HT1080 (cell line): Measurements from ENCODE around the gene WDR35. TPM values are rescaled to one million over a fixed set of nuclear protein-coding genes. Genes with fewer than 3 reads are reported as not detected.

Experiments
- DNase-seq: peaks from one replicate; pipeline ENCODE4 v3.0.0-alpha.2; 2015; ENCODE audit warnings: low read depth
- total RNA-seq: library from RNA; depleted of rRNA; stranded (reverse); fragments of >200 nt; shearing (Covaris generic); gene quantifications from 2 replicates; pipeline ENCODE4 v1.2.3, GENCODE V29; 2014

The WDR35 gene
- total RNA-seq, 1 experiment from 2014 or later, result 7.6 TPM

DNA sequence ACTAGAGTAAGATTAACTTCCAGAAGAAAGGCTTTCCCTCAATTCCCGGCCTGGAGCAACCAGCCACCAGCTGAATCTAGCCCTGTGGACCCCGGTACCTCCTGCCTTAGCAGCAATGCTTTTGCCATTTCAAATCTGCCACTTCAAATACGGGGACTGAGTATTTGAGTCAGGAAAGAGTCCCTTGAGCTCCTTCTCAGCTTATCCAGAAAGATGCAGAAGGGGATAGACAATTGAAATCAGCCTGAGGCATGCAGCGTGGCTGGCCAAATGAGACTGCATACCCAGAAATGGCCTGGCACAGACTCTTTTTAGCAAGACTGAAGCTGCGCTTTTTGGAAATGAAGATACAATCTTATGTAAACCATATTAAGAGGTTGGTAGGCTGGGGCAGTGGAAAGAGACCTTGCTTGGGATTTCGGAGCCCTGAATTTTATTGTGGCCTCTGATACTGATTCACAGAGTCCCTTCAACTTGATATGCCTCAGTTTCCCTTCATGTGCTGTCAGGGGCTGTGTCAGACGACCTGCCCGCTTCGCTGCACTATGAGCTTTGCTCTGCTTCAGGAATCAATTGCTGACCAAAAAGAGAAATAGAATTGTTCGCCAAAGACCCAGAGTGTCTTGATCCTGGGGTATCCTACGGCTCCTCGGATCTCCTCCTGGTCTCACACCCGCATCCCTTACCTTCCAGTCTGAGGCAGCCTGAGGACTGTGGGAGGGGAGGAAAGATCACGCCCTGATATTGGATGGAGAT is 21.5 kb upstream of the WDR35 start:
- DNase-seq, result no peak

DNA sequence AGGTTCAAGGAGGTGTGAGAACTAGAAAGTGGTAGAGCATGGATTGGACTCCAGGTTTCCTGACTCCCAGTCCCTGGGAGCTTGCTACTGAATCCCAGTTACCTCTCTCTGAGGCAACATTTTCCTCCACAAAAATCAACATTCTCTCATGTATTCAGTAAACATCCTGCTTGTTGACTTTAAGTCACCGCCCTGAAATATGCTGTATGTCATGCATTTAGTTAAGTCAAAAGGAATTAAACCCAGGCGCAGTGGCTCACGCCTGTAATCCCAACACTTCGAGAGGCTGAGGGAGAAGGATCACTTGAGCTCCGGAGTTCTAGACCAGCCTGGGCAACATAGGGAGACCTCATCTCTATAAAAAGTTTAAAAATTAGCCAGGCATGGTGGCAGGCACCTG is 18.8 kb upstream of the WDR35 start:
- no peak for DNase-seq

DNA sequence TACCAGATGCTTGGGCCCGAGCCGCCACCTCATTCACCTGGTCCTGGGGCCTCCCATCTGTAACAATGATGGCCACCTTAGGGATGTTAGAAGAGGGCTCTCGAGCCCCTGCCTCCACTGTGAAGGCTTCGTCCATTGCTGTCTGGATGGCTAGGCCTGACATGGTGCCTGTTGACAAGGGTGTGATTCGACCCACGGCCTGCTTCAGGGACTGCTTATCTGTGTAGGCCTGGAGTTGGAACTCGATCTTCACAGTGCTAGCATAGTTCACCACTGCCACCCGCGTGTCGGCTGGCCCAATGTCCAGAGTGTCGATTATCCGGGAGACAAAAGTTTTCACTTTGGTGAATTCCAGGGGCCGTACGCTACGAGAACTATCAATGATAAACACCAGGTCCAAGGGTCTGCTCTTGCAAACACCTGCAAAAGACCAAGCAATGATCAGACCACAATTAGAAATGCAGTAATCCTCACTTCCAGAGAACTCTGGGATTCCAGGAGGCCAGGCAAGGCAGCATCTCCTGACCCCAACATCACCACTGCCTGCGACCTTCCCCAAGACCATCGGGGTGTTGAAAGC is 16.1 kb upstream of the WDR35 start:
- DNase-seq, result no peak

DNA sequence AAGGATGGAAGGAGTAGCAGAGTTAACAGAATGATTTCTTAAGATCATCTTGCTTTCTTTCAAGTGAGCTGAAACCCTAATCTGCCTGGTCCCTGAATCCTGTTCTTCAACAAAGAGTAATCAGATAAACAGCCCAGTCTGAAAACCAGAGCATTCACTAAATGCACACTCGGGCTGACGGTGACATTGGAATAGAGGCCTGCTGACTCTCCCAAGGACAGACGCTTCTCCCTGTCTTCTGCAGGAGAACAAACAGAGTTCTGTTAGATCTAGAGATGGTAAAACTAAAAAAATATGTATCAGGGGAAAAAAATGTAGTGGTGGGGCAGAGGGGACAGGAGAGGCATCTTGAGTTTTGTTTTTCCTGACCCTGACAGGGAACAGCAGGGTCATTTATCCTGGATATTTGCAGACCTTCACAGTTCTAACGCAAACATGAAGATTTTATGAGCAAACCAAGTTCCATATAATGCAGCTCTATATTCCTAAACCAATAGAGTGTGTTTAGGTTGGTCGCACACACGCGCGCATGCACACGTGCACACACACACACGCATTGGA is 15.2 kb upstream of the WDR35 start:
- DNase-seq, result no peak

DNA sequence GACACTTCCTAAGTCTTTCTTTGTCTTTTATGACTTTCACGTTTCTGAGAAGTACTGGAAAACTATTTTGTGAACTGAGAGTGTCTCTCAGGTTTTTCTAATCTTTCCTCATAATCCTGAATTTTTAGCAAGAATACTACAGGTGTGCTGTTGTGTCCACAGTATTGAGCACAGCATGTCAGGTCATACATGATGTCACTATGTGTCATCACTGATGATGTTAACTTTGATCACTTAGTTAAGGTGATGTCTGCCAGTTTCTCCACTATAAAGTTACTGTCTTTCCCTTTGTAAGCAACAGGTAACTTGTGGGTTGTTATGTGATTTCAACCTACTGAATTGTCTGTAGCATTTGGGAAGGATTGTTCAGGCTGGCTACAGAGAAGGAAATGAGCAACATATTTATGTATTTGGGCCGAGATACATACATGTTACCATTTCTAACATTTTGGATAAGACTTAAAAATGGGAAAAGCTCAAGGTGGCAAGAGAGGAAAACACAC is 11.5 kb upstream of the WDR35 start:
- no peak for DNase-seq

DNA sequence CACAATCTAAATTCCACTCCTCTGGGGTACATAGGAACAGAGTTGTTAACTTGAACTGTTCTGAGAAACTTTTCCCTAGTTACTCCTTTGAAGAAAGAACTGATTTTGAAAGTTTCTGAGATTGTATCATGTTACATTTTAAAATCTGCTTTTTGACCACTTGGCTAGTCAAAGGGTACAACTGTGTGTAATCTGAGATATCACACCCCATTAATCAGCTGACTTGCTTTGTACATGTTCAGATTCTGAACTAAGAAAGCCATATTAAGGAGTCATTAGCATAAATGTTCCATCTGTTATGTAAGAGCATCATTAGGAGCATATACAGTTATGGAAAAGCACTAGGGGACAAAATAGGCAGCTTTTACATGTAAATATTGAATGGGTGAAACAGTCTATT is 3.8 kb upstream of the WDR35 start:
- DNase-seq, result no peak

DNA sequence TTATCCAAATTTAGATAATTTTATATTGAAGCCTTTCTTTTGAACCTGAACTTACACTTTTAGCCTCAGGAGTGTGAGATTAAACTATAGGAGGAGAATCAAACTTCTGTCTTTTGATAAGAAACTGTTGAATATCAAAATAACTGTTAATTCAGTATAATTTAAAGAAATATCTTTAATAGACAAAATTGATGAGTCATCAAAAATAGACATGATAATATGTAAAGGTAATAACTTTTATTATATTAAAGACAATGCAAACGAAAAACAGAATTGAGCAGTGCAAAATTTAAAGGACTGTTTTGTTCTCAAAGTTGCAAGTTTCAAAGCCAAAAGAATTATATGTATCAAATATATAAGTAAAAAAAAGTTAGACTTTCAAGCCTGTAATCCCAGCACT is 2.0 kb upstream of the WDR35 start:
- no peak for DNase-seq

DNA sequence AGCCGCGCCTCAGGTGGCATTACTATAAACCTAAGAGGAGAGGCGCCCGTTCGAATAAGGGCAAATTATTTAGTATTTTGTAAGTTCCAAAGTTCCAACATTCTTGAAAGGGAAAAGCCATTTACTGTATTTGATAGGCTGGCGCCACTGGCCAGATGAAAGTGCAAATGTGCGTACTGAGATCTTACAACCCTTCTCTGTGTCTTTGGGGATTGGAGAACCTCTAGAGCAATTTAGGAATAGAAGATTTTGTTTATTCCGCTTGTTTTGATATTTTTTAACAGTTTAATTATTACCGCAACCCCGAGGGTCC is 467 bp upstream of the WDR35 start:
- DNase-seq, result no peak

DNA sequence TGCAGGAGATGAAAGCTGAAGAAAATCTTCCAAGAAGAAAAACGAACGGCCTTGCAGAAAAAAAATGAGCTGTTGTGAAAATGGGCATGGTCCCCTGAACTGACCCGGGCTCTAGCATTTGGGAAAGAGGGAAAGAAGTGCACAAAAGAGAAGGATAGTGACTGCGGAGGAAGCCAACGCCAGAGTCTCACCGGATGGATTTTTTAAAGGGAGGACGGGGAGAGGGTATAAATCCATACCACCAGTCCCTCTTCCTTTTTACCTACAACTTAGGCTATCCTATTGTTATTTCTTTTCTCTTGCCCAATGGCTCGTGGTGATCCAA is 601 bp downstream of the WDR35 start:
- DNase-seq, result no peak

DNA sequence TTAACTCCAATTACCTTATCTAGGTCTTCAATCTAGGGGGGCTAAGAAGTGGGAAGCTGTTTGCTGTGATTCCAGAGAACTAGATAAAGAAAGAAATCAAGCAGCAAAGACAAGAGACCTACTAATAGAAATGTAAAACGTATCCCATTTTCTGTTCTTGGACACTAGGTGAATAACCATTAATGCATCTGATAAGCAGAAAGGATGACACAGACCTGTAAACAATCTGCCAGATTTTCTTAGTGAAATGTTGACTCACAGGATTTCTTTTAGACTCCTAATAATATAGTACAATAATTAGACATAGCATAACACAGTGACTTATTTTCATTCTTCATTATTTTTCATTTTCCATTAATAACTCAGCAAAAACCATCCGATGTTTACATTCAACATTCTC is 1.3 kb downstream of the WDR35 start:
- DNase-seq, result no peak

DNA sequence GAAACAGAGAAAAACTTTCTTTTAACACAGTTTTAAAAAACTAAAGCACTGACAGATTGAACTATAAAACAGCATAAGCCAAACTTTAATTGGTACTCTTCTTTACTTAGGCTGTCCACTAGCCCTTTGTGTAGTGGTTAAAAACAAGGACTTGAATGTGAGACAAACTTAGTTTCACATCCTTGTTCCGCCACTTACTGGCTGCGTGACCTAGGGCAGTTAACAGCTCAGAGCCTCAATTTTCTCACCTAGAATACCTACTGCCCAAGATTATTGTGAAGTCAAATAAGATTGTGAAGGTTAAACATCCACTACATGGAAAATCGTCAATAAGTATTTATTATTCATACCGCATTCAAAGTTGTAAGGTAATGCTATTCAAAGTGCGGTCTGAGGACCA is 2.0 kb downstream of the WDR35 start:
- no peak for DNase-seq

DNA sequence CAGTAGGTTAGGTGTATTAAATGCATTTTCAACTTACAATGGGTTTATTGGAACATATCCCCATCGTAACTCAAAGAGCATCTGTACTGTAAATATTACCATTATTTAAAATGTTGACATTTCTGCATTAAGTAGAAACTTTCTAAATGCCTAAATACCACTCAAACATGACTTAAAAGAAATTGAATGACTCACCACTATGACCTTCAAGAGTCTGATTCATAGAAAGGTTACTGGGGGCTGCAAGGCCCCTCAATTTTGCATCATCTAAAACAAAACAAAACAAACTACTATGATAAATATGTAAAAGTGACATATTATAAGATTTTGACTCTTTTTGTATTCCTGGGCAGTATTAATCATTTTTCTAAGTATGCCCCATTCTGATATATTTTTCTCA is 7.6 kb downstream of the WDR35 start:
- no peak for DNase-seq

DNA sequence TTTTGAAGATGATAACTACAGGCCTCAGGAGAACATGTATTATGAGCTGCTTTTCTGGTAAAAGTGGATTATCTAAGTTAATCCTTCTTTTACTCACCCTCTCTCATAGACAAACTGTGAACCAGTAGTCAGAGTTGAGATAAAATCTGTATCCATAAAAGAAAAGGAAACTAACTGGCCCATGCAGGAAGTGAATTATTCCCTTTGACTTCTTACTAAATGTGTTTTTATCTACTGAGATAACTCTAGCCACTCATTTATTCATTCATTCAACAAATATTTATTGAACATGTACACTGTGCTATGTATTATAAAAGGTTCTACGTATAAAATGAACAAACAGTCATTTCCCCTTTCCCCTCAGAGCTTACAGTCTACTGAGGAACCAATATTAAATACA is 10.0 kb downstream of the WDR35 start:
- no peak for DNase-seq

DNA sequence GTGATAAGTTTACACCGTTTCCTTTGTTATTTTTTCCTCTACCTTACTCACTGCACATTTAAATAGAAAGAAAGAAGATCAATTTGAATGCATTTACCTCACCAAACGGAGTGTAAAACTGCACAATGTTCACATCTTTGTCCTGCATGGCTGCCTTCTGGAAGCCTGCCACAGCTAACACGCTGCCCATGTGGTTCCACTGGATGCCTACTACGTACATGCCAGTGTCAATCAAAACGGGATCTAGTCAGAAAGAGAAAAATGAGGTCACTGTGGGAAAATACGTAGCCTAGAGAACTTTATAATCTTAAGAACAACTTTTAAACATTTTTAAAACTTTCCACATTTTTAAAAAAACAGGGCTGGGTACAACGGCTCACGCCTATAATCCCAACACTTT is 16.4 kb downstream of the WDR35 start:
- no peak for DNase-seq

DNA sequence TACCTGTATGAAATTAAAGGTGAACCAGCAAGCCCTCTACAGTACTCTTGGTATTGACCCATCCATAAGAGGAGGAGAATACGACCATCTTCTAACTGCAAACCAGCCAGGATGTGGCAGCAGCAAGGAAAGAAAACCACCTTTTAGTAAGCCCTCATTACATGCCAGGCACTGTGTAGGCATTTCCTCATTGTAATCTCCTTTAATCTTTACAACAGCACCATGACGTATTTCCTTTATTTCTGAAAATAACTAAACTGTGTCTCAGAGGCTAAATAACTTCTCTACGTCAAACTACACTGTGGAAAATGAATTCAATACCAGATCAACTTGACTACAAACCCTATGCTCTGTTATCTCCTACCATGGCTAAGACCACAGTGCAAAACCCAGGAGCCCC is 18.2 kb downstream of the WDR35 start:
- DNase-seq, result no peak

DNA sequence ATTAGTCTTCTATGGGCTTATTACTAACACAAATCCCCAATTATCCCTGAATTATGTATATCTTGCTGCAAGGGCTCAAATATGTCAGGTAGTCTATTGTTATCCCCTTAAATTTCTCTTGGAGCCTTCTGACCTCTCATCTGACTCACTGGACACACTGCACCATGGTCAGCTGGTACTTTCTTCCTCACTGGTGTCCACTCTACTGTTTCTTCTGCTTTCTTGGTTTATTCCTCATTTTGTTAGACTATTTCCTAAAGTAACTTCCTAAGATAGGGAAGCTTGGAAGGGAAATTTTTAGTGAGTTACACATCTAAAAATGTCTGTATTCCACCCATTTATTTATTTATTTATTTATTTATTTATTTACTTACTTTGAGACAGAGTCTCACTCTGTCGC is 26.5 kb downstream of the WDR35 start:
- DNase-seq, result no peak

DNA sequence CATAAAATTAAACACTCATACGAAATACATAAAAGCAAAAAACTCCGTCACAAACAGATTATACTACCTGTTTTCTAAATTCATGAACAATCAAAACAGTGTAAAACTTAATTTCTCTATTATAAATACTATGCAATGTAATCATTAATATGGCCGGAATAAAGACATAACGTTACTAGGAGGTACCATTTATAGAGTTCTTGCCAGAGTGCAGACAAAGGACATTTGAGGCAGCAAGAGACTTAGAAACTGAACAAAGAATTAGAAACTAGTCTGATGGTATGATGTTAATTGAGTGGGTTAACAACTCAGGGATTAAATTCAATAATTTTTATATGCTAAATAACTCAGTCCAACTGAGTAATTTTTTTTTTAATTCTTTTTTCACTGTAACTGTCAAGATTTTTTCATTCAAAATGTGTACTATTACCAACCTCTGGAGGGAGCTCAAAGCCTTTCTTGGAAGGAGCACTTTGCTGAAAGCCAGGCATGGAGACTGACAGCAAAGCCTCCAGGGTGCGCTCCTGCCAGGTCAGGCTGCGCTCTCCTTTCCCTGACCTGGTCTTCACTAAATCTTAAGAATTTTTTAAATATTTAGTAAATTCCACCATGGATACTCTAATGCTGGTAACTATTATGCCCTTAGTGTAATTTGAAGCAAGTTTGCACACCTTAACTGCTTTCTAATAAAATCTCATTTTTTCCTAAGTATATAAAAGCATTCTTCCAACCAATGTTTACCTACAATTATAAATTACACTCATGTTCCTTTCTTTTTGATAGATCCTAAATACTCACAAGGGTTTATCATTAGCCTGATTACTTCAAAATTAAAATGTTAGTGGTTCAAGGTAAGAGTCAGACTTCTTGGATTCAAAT is 34.1 kb downstream of the WDR35 start:
- peak; percentile 41 for DNase-seq

DNA sequence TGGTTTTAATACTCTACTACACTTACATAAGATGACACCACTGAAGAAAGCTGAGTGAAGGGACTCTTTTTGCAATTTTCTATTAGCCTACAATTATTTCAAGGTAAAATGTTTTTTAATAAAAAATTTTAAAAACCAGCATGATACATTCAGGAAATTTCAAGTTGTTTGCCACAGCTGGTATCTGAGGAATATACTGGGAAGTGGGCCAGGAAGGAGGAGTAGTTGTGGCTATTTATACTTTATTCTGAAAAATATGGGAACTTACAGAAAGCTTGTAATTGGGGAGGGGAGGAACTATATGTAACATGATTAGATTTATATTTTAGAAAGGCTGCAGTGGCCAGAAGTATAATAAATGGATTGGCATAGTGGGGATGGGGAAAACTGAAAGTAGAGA is 40.8 kb downstream of the WDR35 start:
- DNase-seq, result no peak

DNA sequence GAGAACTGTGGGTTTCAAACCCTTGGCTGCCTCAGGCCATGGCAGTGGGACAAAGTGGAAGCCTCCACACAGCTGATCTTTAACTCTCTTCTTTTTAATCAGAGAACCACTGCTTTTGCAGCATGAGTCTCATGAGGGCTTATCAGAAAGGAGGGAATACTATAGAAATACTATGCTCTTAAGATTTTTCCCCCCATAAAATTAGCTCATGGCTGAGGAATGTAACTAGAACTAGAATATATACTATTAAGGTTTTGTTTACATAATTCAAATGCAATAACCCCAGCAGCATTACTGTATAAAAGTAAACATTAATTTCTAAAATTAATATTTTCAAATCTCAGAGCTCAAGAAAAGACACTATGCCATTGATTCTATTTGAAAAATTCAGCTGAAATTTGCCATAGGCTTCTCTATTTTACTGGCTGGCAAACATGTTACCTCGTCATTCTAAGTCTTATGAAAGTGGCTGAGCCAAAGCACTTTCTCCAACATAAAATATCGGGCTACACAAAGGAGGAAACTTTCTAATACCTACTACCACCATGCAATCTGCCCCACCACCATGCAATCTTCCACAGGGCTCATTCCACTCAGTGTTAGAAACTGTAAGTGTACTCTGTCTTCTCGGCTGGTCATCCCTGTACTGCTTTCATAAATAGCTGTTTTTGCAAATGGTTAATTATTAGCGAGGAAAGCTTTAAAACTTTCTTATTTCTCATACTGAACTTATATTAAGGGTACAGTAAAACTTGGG is 42.5 kb downstream of the WDR35 start:
- DNase-seq, result no peak

DNA sequence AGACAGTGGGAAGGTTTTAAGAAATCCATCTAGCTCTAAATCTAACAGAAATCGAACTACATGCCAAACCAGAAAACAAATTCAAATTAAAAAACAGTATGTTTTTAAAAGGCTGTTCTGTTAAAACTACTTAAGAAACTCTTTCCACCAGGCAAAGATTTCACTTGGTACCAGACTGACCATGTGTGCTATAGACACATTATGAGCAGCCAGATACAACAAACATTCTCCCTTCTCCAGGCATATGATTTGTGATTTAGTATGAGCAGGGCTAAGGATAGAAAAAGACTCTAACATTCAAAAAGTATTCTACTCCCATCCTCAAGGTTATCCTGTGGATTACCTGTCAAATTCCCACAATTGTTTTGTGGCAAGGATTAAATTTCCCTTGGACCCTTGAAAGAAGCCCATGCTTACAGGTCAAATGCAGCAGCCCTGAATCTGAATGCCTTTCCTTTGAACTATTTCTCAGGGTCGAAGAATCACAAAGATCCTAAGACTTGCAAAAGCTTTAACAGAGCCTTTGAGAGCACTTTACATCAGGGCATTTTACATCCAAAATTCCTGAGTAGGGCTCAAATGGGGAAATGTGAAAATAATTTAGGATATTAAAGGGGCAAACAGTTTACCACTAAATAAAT is 45.6 kb downstream of the WDR35 start:
- no peak for DNase-seq

DNA sequence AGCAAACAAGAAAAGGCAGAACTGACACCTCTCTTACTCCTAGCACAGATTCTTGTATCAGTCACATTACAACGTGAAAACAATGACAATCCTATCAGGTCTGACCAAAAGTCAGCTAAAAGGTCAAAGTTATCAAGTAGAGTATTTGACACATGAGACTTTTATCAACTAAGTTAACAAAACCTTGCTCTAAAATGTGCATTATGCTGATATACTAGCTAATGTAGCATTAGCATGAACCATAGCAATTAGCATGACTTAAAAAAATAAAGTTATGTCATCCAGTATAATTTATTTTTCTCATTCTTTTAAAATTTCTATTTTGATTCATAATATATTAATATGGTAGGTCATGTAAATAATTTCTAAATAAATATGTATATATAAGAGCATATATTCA is 46.7 kb downstream of the WDR35 start:
- DNase-seq, result no peak
